ENCODE results near the gene CPSF6.
"Not testable (repeated sequence)": the region's sequence is repeated elsewhere in the genome, so short reads cannot be mapped to it uniquely, and the experiment has no call there.

CPSF6 gene, protein sequence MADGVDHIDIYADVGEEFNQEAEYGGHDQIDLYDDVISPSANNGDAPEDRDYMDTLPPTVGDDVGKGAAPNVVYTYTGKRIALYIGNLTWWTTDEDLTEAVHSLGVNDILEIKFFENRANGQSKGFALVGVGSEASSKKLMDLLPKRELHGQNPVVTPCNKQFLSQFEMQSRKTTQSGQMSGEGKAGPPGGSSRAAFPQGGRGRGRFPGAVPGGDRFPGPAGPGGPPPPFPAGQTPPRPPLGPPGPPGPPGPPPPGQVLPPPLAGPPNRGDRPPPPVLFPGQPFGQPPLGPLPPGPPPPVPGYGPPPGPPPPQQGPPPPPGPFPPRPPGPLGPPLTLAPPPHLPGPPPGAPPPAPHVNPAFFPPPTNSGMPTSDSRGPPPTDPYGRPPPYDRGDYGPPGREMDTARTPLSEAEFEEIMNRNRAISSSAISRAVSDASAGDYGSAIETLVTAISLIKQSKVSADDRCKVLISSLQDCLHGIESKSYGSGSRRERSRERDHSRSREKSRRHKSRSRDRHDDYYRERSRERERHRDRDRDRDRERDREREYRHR

DNA sequence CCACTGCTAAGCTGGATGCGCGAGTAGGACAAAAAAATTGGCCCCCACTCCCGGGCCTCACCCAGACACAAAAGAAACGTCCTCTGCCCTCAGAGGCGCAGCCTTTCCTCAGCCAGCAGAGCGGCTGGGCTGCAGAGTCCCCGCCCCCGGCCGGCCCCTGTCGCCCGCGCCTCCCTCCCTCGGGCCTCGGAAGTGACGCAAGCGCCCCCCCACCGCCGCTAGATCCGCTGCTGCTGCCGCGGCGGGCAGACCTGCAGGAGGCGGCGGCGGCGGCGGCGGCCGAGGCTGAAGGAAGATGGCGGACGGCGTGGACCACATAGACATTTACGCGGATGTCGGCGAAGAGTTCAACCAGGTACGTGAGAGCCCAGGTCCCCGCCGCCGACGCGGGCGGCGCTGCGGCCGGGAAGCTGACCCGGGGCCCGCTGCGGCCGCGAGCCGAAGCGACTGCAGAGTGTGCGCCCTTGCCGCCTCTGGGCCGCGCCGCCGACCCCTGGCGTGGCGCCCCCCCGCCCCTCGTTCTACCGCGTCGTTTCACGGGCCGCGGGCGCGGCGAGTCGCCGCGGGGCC is at the start of gene CPSF6:
TSS of gene CPSF6 (plus strand) at position 218 of the 570 bp plus-strand sequence. CDS start at position 296, 78 bp downstream.
- peaks cover 40% of the 10 kb centered on the region for H3K4me1 ChIP-seq
- TF ChIP-seq Cebpa-rat (IDR thresholded peaks at IDR 0.05), result peak; percentile 61
- H3K36me3 ChIP-seq, result peaks cover 22% of the 10 kb centered on the region
- H3K9me3 ChIP-seq, result no peaks in the 10 kb centered on the region
- H3K4me2 ChIP-seq, result peak within 1 kb of the TSS; percentile 87
- H4K20me1 ChIP-seq, result peaks cover 46% of the 10 kb centered on the region
- H3K4me3 ChIP-seq, result peak within 1 kb of the TSS; percentile 97
- H3K27ac ChIP-seq, result peak within 1 kb of the TSS; percentile 99
- no peaks in the 10 kb centered on the region for H3K27me3 ChIP-seq
- H3K9ac ChIP-seq, result peak within 1 kb of the TSS; percentile 99

DNA sequence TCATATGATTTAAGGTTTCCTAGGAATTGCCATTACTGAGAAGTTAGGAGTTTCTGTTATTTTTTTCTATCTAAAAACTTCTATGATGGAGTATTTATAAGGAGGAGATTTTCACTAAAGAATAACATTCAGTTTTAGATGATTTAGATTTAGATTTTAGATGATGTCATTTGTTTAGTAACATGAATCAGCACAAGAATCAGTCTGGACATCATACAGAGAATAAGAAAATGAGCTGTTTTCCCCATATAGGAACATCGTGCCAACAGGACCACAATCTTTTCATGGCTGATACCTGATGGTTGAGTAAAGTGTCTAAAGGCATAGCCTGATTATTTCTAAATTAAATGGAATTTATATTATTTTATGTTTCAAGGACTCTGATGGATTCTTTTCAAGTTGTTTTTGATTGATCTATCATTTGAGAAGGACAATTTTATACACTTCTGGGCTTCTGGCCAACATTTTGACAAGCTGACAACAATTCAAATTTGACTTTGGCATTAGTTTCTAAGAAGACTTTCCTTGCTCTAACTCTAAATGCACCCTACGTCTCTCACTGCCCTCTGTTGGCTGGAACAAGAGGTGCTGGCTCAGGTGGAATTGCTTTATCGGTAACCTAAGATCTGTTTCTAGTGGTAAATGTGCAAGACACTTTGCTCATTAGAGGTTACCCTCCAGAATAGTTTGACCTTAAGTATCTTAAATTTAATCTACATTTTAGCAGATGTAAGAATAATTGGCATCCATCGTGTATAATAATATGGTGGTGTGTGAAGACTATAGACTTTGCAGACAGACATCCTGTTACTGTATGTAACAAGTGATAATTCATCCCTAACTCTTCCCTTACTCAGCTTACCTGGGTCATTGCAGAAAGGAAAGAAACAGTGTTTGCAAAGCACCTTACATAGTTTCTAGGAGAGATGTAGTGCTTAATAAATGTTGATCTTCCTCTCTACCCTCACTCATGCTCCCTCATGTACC is 42.8 kb upstream of the CPSF6 start:
- no peak for TF ChIP-seq Cebpa-rat (IDR thresholded peaks at IDR 0.05)
- no peaks in the 10 kb centered on the region for H3K27me3 ChIP-seq
- no peak overlapping the region for H3K4me2 ChIP-seq
- peaks cover 6% of the 10 kb centered on the region; the same call in 1 of the 2 replicates for H3K36me3 ChIP-seq
- H4K20me1 ChIP-seq, result no peaks in the 10 kb centered on the region
- peaks cover 8% of the 10 kb centered on the region for H3K4me1 ChIP-seq
- H3K4me3 ChIP-seq, result no peak overlapping the region
- H3K27ac ChIP-seq, result no peak overlapping the region
- no peak overlapping the region for H3K9ac ChIP-seq
- H3K9me3 ChIP-seq, result peaks cover 86% of the 10 kb centered on the region

DNA sequence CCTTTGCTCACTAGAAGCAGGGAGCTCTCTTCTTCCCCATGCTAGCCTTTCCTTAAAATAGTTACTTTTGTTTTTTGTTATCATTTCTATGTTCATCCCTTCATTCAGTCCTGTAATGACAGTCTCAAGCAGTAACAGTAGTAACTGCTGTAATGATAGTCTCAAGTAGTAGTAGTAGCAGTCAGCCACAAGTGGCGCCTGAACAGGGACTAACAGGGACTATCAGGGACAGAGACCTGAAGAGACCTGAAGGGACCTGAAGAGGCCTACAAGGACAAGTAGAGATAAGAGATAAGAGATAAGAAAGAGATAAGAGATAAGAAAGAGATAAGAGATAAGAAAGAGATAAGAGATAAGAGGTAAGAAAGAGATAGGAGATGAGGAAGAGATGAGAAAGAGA is 39.4 kb upstream of the CPSF6 start:
- H3K27ac ChIP-seq, H3K4me2 ChIP-seq, H3K27me3 ChIP-seq, H4K20me1 ChIP-seq, H3K36me3 ChIP-seq, H3K9ac ChIP-seq: not testable (repeated sequence)
- Histone ChIP-seq H3K4me1 (peaks cover 19% of the 10 kb centered on the region), H3K4me3 (0 out of 2 replicates have a peak overlapping the region, but pooled peaks have one; percentile 9), H3K9me3 (peaks cover 84% of the 10 kb centered on the region)

DNA sequence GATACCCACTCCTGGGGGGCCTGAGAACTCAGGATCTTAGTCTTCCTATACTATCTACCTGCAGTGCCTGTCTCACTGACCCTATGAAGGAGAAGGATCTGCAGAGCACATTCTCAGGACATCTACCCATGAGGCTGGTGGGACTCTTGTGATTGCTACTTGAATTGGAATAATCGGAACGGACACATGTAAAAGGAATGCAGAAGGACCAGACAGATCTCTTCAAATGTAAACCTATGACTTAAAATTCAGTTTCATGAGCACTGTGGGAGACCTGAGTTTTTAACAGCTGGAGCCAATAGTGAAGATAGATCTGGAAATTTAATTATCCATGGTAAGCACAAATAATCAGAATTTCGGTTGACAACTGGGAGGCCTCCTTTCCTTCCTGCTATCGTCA is 35.2 kb upstream of the CPSF6 start:
- Histone ChIP-seq H3K4me2 (no peak overlapping the region), H3K27me3 (no peaks in the 10 kb centered on the region), H3K27ac (no peak overlapping the region), H3K4me1 (peaks cover 19% of the 10 kb centered on the region), H4K20me1 (no peaks in the 10 kb centered on the region), H3K36me3 (peaks cover 6% of the 10 kb centered on the region; the same call in 1 of the 2 replicates), H3K9ac (no peak overlapping the region), H3K4me3 (no peak overlapping the region), H3K9me3 (peaks cover 86% of the 10 kb centered on the region)
- no peak for TF ChIP-seq Cebpa-rat (IDR thresholded peaks at IDR 0.05)

DNA sequence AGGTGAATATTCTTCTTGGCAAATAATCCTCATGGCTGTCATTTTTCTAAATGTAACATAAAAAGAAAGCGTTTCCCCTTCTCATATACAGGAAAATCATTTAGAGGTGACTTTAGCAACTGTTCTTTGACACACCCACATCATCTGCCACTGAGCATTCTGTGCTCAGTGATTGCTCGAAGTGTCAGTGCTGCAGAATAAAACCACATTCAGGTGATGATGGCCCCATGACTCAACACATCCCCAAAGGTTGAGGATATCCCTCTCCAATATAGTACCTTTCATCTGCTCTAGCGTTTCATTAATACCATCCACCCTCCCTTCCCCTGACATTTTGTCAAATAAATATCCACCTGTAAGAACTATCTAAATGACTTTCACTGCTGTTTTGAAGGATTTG is 28.7 kb upstream of the CPSF6 start:
- H3K27ac ChIP-seq, result no peak overlapping the region
- H3K27me3 ChIP-seq, result no peaks in the 10 kb centered on the region
- no peak for TF ChIP-seq Cebpa-rat (IDR thresholded peaks at IDR 0.05)
- H3K4me2 ChIP-seq, result no peak overlapping the region
- no peak overlapping the region for H3K4me3 ChIP-seq
- no peak overlapping the region for H3K9ac ChIP-seq
- peaks cover 28% of the 10 kb centered on the region for H3K9me3 ChIP-seq
- no peaks in the 10 kb centered on the region for H3K36me3 ChIP-seq
- no peaks in the 10 kb centered on the region for H4K20me1 ChIP-seq
- no peaks in the 10 kb centered on the region for H3K4me1 ChIP-seq

DNA sequence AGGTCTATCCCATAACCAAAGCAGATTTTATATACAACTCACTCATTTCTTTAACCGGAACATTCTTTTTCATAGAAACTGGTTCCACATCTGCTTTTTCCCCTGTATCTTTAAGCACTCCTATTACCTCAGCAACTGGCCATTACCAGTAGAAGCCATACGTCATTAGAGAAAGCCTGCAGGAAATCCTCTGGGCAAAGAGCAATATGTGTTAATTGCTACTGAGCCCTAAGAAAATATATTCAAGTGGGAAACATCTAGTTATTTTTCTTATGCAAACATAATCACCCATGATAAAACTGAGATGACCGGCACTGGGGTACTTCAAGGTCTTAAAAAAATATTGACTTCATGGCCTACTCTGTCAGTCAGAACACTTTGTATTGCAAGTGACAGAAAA is 28.2 kb upstream of the CPSF6 start:
- no peak overlapping the region for H3K9ac ChIP-seq
- no peak for TF ChIP-seq Cebpa-rat (IDR thresholded peaks at IDR 0.05)
- no peaks in the 10 kb centered on the region for H3K27me3 ChIP-seq

DNA sequence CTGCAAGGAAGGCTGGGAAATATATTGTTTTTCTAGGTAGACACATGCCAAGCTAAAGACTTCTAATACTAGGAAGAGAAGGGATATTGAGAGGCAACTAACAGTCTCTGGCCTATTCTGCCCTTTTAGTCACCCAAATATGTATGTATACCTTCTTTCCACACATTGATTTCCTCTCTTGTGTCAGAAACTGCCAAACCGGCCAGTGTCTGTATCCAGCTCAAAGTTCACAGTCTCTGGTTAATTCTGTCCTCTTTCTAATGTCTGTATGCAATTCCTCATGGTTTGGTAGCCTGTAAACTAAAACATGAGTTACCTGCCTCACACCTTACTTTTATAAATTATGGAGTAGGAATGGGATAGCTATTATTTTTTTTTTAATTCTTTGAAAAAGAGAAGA is 25.2 kb upstream of the CPSF6 start:
- H3K27ac ChIP-seq, result no peak overlapping the region
- no peak for TF ChIP-seq Cebpa-rat (IDR thresholded peaks at IDR 0.05)
- no peaks in the 10 kb centered on the region for H3K4me1 ChIP-seq
- no peak overlapping the region for H3K4me2 ChIP-seq
- no peaks in the 10 kb centered on the region for H3K9me3 ChIP-seq
- H3K9ac ChIP-seq, result no peak overlapping the region
- H3K27me3 ChIP-seq, result no peaks in the 10 kb centered on the region
- H4K20me1 ChIP-seq, result no peaks in the 10 kb centered on the region
- no peak overlapping the region for H3K4me3 ChIP-seq
- H3K36me3 ChIP-seq, result no peaks in the 10 kb centered on the region

More for the DNA sequence above, 28.2 kb upstream of the CPSF6 start:
- Histone ChIP-seq H3K36me3 (no peaks in the 10 kb centered on the region), H4K20me1 (no peaks in the 10 kb centered on the region), H3K27ac (no peak overlapping the region), H3K4me1 (no peaks in the 10 kb centered on the region), H3K4me2 (no peak overlapping the region), H3K4me3 (no peak overlapping the region), H3K9me3 (peaks cover 23% of the 10 kb centered on the region)

DNA sequence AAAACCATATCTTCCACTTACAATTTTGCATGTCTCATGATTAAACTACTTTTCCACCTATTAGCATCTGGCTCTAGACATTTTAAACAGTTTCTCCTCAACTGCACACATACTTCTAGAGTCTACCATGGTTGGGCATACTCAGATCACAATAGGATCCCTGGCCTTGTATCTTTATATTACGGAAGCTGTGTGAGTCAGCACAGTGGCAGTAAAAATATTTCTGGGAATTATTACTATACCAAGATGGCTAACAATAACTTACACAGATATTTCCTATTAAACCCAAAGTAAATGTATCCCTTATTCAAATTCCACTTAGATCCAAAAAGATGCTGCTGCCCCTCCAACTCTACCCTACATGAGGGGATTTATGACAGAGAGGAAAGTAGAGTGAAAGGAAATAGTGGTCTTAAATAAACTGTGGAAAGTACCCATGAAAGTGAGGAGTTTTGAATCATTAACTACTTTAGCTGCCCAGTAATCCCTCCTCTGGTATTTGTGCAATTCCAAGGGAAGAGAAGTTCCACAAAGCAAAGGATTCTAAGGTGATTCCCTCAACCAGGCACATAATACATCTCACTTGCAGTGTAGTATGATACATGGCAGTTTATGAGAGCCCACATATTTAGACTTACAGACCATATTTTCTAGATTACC is 14.0 kb upstream of the CPSF6 start:
- no peak for TF ChIP-seq Cebpa-rat (IDR thresholded peaks at IDR 0.05)
- Histone ChIP-seq H4K20me1 (no peaks in the 10 kb centered on the region), H3K9ac (no peak overlapping the region), H3K27me3 (no peaks in the 10 kb centered on the region), H3K9me3 (peaks cover 22% of the 10 kb centered on the region), H3K4me1 (no peaks in the 10 kb centered on the region), H3K4me2 (no peak overlapping the region), H3K4me3 (no peak overlapping the region), H3K36me3 (no peaks in the 10 kb centered on the region), H3K27ac (no peak overlapping the region)

DNA sequence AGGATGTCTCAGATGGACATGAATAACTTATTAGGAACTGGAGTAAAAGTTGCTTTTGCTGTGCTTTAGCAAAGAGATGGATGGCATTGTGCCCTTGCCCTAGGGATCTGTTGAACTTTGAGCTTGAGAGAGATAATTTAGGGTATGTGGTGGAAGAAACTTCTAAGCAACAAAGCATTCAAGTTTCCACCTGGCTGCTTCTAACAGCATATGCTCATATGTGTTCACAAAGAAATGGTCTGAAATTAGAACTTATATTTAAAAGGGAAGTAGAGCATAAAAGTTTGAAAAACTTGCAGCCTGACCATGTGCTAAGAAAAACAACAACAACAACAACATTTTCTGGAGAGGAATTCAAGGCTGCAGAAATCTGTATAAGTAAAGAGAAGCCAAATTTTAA is 7.9 kb upstream of the CPSF6 start:
- Histone ChIP-seq H3K4me1 (no peaks in the 10 kb centered on the region), H3K27me3 (no peaks in the 10 kb centered on the region), H3K4me3 (no peak overlapping the region), H3K9me3 (peaks cover 33% of the 10 kb centered on the region), H3K4me2 (no peak overlapping the region), H3K36me3 (no peaks in the 10 kb centered on the region), H4K20me1 (no peaks in the 10 kb centered on the region), H3K27ac (no peak overlapping the region), H3K9ac (no peak overlapping the region)
- TF ChIP-seq Cebpa-rat (IDR thresholded peaks at IDR 0.05), result no peak

Data from BLaER1 (cell line).